Activated CD4-positive, alpha-beta T cell treated with anti-CD3 and anti-CD28 coated beads, Interleukin-2, amount 10 ng/mL, durations not matched to agents 7 days and 5 days (primary cell): Measurements from ENCODE around the gene MYH9. TPM values are rescaled to one million over a fixed set of nuclear protein-coding genes. Genes with fewer than 3 reads are reported as not detected.
A peak's percentile ranks its signal among the peaks of the same experiment; 100 is the strongest.
"Not testable (repeated sequence)": the region's sequence is repeated elsewhere in the genome, so short reads cannot be mapped to it uniquely, and the experiment has no call there.

Experiments used
- CTCF ChIA-PET: fragments of 350-600 bp; sonication (Branson Sonifier 250); formaldehyde crosslinking; loops from one replicate; lab custom pipeline; 2021; ENCODE audit warnings: antibody characterized with exemption; lab: Charles Lee
- POLR2A ChIA-PET: fragments of 350-600 bp; sonication (Branson Sonifier 250); formaldehyde crosslinking; loops from one replicate; lab custom pipeline; 2021; ENCODE audit warnings: antibody characterized with exemption; lab: Charles Lee
- DNase-seq: peaks from one replicate; pipeline ENCODE4 v3.0.0-alpha.2; 2020
- H3K27ac Mint-ChIP-seq: one replicate; pipeline ENCODE4 v1.8.0; 2021; ENCODE audit warnings: mild to moderate bottlenecking, moderate library complexity, mixed read lengths
- H3K27me3 Mint-ChIP-seq: one replicate; pipeline ENCODE4 v1.8.0; 2021; ENCODE audit warnings: mixed read lengths
- H3K36me3 Mint-ChIP-seq: one replicate; pipeline ENCODE4 v1.8.0; 2021; ENCODE audit warnings: low read depth, mixed read lengths
- H3K4me1 Mint-ChIP-seq: one replicate; pipeline ENCODE4 v1.8.0; 2021; ENCODE audit warnings: mixed read lengths
- H3K4me3 Mint-ChIP-seq: one replicate; pipeline ENCODE4 v1.8.0; 2021; ENCODE audit warnings: mild to moderate bottlenecking, moderate library complexity, mixed read lengths
- H3K9me3 Mint-ChIP-seq: one replicate; pipeline ENCODE4 v1.8.0; 2021; ENCODE audit warnings: mixed read lengths
- total RNA-seq, 2 experiments: library from RNA; stranded (reverse); gene quantifications; one replicate each; pipeline ENCODE4 v1.2.3, GENCODE V29; 2021

MYH9 gene
- total RNA-seq, 2 experiments from 2014 or later = 881 to 1,009 TPM

DNA sequence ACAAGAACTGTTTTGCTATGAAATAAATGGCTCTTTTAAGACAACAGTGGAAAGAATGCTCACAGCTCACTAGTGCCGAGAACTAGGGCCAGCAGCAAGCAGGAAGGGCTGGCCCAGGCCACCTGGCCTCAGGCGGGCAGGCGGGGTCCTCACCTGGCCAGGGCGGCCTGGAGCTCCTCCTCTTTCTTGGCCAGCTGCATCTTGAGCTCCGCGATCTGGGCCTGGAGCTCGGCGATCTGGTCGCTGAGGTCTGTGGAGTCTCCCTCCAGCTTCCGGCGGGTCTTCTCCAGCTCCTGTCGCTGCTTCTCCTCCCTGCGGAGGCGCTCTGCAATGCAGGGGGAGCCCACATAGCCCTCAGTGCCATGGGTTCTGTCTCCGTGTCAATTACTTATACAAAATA lies 91.1 kb downstream of the MYH9 start:
- Mint-ChIP-seq H3K36me3 (peaks cover 87% of the 10 kb centered on the region), H3K9me3 (no peaks in the 10 kb centered on the region), H3K27me3 (no peaks in the 10 kb centered on the region), H3K27ac (no peak overlapping the region), H3K4me1 (peaks cover 42% of the 10 kb centered on the region), H3K4me3 (no peak overlapping the region)
- ChIA-PET CTCF (interaction anchor here (1.0 to 3.0 kb wide), 3 partner anchors 8 to 19 kb away, joined by 3 to 11 read pairs (median 4); no protein-coding TSS in a partner anchor), POLR2A (no interaction called here)
- DNase-seq = no peak

- DNase-seq = no peak
- H3K27ac Mint-ChIP-seq = peak overlapping the region; percentile 36
- POLR2A ChIA-PET = no interaction called here
- H3K4me1 Mint-ChIP-seq = peaks cover 39% of the 10 kb centered on the region
- H3K4me3 Mint-ChIP-seq = no peak overlapping the region
- no peaks in the 10 kb centered on the region for H3K9me3 Mint-ChIP-seq
- H3K27me3 Mint-ChIP-seq = no peaks in the 10 kb centered on the region
- CTCF ChIA-PET = interaction anchor here (1.0 kb wide), 1 partner anchor 175 kb away, joined by 3 read pairs; no protein-coding TSS in a partner anchor
- peaks cover 81% of the 10 kb centered on the region for H3K36me3 Mint-ChIP-seq
Measured at GRCh38 chr22:36295247-36295646, 92.5 kb downstream of the MYH9 start.

DNA sequence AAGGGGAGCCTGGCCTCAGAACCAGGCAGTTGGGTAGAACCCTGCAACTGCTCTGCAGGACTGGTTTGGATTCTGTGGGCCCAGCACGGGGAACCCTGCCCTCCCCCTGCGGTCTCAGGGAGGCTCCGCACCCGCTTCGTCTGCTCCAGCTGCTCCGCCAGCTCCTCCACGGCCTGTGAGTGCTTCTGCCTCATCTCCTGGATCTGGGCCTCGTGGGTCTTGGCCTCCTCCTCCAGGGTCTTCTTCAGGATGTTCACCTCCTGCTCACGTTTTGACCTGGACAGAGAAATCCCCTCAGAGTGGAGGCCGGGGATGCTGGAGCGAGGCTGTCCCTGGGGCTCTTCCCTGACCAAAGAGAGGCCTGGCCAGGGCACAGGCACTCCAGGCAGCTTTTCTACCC lies 93.0 kb downstream of the MYH9 start:
- no peaks in the 10 kb centered on the region for H3K27me3 Mint-ChIP-seq
- H3K4me3 Mint-ChIP-seq = no peak overlapping the region
- peaks cover 80% of the 10 kb centered on the region for H3K36me3 Mint-ChIP-seq
- no peak for DNase-seq
- peak overlapping the region; percentile 36 for H3K27ac Mint-ChIP-seq
- ChIA-PET CTCF (interaction anchor here (1.0 to 3.0 kb wide), 2 partner anchors 8 to 176 kb away, joined by 3 to 13 read pairs; no protein-coding TSS in a partner anchor), POLR2A (no interaction called here)
- no peaks in the 10 kb centered on the region for H3K9me3 Mint-ChIP-seq
- H3K4me1 Mint-ChIP-seq = peaks cover 42% of the 10 kb centered on the region

DNA sequence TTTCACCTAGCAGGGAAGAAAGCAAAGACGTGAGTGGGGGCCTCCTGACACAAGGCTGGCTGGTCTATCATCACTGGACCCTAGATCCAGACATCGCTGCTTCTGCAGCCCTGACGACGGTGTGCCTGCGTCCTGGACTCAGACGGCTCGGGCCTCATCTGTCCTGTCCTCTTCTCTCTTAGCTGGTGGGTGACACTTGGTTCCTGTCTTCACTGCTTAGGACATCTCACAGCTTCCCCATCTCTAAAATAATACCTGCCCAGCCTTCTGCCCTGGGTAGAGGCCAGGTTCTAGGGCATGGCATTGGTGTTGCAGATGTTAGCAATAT lies 93.5 kb downstream of the MYH9 start:
- no peak for DNase-seq
- POLR2A ChIA-PET = no interaction called here
- peaks cover 81% of the 10 kb centered on the region for H3K36me3 Mint-ChIP-seq
- peaks cover 48% of the 10 kb centered on the region for H3K4me1 Mint-ChIP-seq
- no peak overlapping the region for H3K27ac Mint-ChIP-seq
- no peaks in the 10 kb centered on the region for H3K9me3 Mint-ChIP-seq
- CTCF ChIA-PET = interaction anchor here (0.8 to 3.0 kb wide), 3 partner anchors 8 to 192 kb away, joined by 3 to 13 read pairs (median 4); no protein-coding TSS in a partner anchor
- no peak overlapping the region for H3K4me3 Mint-ChIP-seq
- no peaks in the 10 kb centered on the region for H3K27me3 Mint-ChIP-seq

DNA sequence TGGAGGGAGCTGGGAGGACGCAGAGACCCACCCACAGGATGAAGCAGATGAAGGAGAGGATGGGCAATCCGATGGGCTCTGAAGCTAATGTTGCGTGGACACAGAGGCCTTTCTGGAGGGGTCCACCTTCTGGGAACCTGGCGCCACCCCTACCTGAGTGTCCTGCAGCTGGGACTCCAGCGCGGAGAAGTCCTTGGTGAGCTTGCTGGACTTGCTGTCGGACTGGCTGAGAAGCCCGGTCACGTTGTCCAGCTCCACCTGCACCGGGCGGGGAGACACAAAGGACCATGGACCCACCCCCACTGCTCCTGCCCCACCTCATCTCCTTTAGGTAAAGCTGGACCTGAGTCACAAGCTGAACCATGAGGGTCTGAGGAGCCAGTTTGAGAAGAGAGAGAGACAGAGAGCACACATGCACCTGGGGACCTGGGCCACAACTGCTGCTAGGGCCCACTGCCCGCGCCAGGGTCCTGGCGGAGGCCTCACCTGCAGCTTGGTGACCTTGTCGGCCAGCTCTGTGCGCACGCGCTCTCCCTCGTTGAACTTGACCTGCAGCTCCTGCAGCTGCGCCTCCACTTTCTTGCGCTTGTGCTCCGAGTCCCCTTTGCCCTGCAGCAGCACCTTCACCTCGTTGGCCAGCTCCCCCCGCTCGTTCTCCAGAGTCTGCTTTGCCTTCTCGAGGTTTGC lies 94.0 kb downstream of the MYH9 start:
- ChIA-PET POLR2A (no interaction called here), CTCF (interaction anchor here (0.5 to 3.0 kb wide), 8 partner anchors 9 to 200 kb away, joined by 3 to 13 read pairs (median 4); no protein-coding TSS in a partner anchor)
- no peak for DNase-seq
- Mint-ChIP-seq H3K27me3 (no peaks in the 10 kb centered on the region), H3K4me3 (no peak overlapping the region), H3K4me1 (peaks cover 53% of the 10 kb centered on the region), H3K36me3 (peaks cover 81% of the 10 kb centered on the region), H3K9me3 (no peaks in the 10 kb centered on the region), H3K27ac (peak overlapping the region; percentile 46)

GRCh38 chr22:36292823-36293530 lies 94.8 kb downstream of the MYH9 start:
- Mint-ChIP-seq H3K36me3 (peaks cover 83% of the 10 kb centered on the region), H3K27ac (peak overlapping the region; percentile 72), H3K4me3 (no peak overlapping the region), H3K9me3 (no peaks in the 10 kb centered on the region), H3K4me1 (peaks cover 60% of the 10 kb centered on the region), H3K27me3 (no peaks in the 10 kb centered on the region)
- POLR2A ChIA-PET = no interaction called here
- CTCF ChIA-PET = interaction anchor here (0.5 to 3.0 kb wide), 8 partner anchors 8 to 201 kb away, joined by 3 to 13 read pairs (median 5); no protein-coding TSS in a partner anchor
- DNase-seq = no peak

- Mint-ChIP-seq H3K27me3 (no peaks in the 10 kb centered on the region), H3K27ac (peak overlapping the region; percentile 86), H3K4me3 (no peak overlapping the region), H3K4me1 (peaks cover 67% of the 10 kb centered on the region), H3K36me3 (peaks cover 83% of the 10 kb centered on the region), H3K9me3 (no peaks in the 10 kb centered on the region)
- ChIA-PET POLR2A (interaction anchor here (0.6 kb wide), 1 partner anchor 28 kb away, joined by 3 read pairs; no protein-coding TSS in a partner anchor), CTCF (interaction anchor here (1.6 to 3.0 kb wide), 3 partner anchors 9 to 14 kb away, joined by 5 to 13 read pairs (median 9); no protein-coding TSS in a partner anchor)
- DNase-seq = no peak
Measured at GRCh38 chr22:36291831-36292740, 95.7 kb downstream of the MYH9 start.

GRCh38 chr22:36290391-36291075 lies 97.2 kb downstream of the MYH9 start:
- DNase-seq, H3K9me3 Mint-ChIP-seq, H3K4me3 Mint-ChIP-seq, POLR2A ChIA-PET, H3K27me3 Mint-ChIP-seq: not testable (repeated sequence)
- peaks cover 71% of the 10 kb centered on the region for H3K4me1 Mint-ChIP-seq
- peak overlapping the region; percentile 60 for H3K27ac Mint-ChIP-seq
- peaks cover 79% of the 10 kb centered on the region for H3K36me3 Mint-ChIP-seq
- CTCF ChIA-PET = interaction anchor here (5.2 kb wide), 1 partner anchor 11 kb away, joined by 35 read pairs; no protein-coding TSS in a partner anchor

GRCh38 chr22:36289948-36290371 lies 97.8 kb downstream of the MYH9 start:
- peak; percentile 71 for DNase-seq
- Mint-ChIP-seq H3K36me3 (peaks cover 76% of the 10 kb centered on the region), H3K4me1 (peaks cover 69% of the 10 kb centered on the region)

DNA sequence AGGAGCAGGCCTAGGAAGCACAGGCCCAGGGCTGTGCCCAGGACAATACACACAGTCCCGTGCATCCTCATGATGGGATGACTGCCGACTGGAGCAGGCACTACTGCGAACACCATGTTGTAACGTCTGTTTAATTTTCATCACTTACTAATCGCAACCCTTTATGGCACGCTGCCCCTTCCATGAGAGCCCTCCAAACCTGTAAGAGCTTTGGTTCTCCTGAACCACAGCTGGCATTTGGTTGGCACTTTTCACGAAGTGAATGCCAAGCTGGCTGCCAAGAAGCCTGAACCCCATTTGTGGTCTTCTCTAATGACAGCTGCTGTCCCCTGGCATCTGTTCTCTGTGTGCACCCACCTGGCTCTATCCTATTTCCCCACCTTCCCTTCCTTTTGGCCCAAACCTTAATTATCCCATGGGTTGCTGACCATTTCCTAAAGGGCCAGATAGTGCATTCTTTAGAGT lies 98.3 kb downstream of the MYH9 start:
- Mint-ChIP-seq H3K4me3 (peak overlapping the region; percentile 64), H3K36me3 (peaks cover 76% of the 10 kb centered on the region), H3K27ac (peak overlapping the region; percentile 96), H3K9me3 (no peaks in the 10 kb centered on the region), H3K4me1 (peaks cover 68% of the 10 kb centered on the region), H3K27me3 (no peaks in the 10 kb centered on the region)
- POLR2A ChIA-PET = no interaction called here
- CTCF ChIA-PET = interaction anchor here (1.2 to 5.2 kb wide), 6 partner anchors 9 to 181 kb away, joined by 3 to 35 read pairs (median 4); partner anchors contain the start of gene APOL2
- no peak for DNase-seq

More at GRCh38 chr22:36289948-36290371, 97.8 kb downstream of the MYH9 start:
- CTCF ChIA-PET = interaction anchor here (1.3 to 5.2 kb wide), 3 partner anchors 12 to 180 kb away, joined by 4 to 35 read pairs (median 10); no protein-coding TSS in a partner anchor
- H3K27me3 Mint-ChIP-seq, POLR2A ChIA-PET, H3K9me3 Mint-ChIP-seq: not testable (repeated sequence)
- Mint-ChIP-seq H3K27ac (peak overlapping the region; percentile 96), H3K4me3 (peak overlapping the region; percentile 64)

GRCh38 chr22:36288571-36289405 lies 99.0 kb downstream of the MYH9 start:
- no peak for DNase-seq
- Mint-ChIP-seq H3K4me3 (no peak overlapping the region), H3K4me1 (peaks cover 63% of the 10 kb centered on the region), H3K36me3 (peaks cover 74% of the 10 kb centered on the region), H3K27ac (peak overlapping the region; percentile 84), H3K9me3 (no peaks in the 10 kb centered on the region), H3K27me3 (no peaks in the 10 kb centered on the region)
- ChIA-PET CTCF (interaction anchor here (1.2 to 5.2 kb wide), 8 partner anchors 8 to 182 kb away, joined by 3 to 35 read pairs (median 4); partner anchors contain the start of gene APOL2), POLR2A (interaction anchor here (0.6 kb wide), 1 partner anchor 1144 kb away, joined by 4 read pairs; no protein-coding TSS in a partner anchor)
